ENCODE data around the gene PLXDC2.

PLXDC2 gene

GRCh38 chr10:20118119-20118518 is 301.9 kb downstream of the PLXDC2 start:
- no peak for DNase-seq (ENCODE audit: insufficient read length)
- TF ChIP-seq POLR2A (IDR thresholded peaks at IDR 0.05; ENCODE audit: low read depth, low read length) (no peak), POLR2AphosphoS5 (IDR thresholded peaks at IDR 0.05; ENCODE audit: low read depth, low read length) (no peak), TAF1 (IDR thresholded peaks at IDR 0.05; ENCODE audit: borderline replicate concordance, low read depth, low read length) (no peak)
- FAIRE-seq: no peak

DNA sequence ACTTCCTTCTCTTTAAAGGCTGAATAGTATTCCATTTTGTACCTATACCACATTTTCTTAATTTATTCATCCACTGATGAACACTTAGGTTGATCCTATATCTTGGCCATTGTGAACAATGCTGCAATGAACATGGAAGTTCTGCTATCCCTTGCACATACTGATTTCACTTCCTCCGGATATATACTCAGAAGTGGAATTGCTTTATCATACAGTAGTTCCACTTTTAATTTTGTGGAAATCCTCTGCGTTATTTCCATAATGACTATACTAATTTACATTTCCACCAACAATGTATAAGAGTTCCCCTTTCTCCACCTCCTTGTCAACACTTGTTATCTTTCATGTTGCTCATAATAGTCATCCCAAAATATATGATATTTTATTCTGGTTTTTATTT is 312.6 kb downstream of the PLXDC2 start:
- TF ChIP-seq TAF1 (IDR thresholded peaks at IDR 0.05; ENCODE audit: borderline replicate concordance, low read depth, low read length): no peak
- TF ChIP-seq POLR2A (IDR thresholded peaks at IDR 0.05; ENCODE audit: low read depth, low read length): no peak
- TF ChIP-seq POLR2AphosphoS5 (IDR thresholded peaks at IDR 0.05; ENCODE audit: low read depth, low read length): no peak
- DNase-seq (ENCODE audit: insufficient read length) (no peak), FAIRE-seq (no peak)

DNA sequence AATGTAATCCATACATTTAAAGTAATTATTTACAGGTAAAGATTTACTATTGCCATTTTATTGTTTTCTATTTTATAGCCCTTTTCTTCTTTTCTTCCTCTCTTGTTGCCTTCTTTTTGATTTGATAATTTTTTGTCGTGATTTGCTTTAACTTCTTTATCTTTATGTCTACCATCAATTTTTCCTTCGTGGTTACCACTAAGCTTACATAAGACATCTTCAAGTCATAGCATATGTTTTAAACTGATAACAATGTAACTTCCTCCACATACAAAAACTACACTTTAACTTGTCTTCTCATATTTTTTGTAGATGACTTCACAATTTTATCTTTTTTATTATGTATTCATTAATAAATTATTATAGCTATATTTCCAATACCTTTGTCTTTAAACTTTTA is 316.6 kb downstream of the PLXDC2 start:
- TF ChIP-seq POLR2AphosphoS5 (IDR thresholded peaks at IDR 0.05; ENCODE audit: low read depth, low read length) (no peak), POLR2A (IDR thresholded peaks at IDR 0.05; ENCODE audit: low read depth, low read length) (no peak), TAF1 (IDR thresholded peaks at IDR 0.05; ENCODE audit: borderline replicate concordance, low read depth, low read length) (no peak)
- FAIRE-seq (no peak), DNase-seq (ENCODE audit: insufficient read length) (no peak)

DNA sequence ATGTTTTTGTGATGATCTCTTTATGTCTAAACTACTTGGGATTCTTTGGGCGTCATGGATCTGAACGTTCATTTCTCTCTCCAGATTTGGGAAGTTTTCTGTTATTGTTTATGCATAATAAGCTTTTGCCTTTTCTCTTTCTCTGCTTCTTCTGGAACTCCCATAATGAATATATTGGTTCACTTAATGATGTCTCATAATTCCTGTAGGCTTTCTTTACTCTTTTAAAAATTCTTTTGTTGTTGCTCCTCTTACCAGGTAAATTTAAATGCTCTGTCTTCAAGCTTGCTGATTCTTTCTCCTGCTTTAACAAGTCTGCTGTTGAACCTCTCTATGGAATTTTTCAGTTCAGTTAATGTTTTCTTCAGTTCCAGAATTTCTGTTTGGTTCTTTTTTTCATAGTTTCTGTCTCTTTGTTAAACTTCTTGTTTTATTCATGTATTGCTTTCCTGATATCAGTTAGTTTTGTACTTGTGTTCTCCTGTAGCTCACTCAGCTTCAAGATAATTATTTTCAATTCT is 317.5 kb downstream of the PLXDC2 start:
- DNase-seq (ENCODE audit: insufficient read length): no peak
- no peak for FAIRE-seq
- TF ChIP-seq TAF1 (IDR thresholded peaks at IDR 0.05; ENCODE audit: borderline replicate concordance, low read depth, low read length) (no peak), POLR2AphosphoS5 (IDR thresholded peaks at IDR 0.05; ENCODE audit: low read depth, low read length) (no peak), POLR2A (IDR thresholded peaks at IDR 0.05; ENCODE audit: low read depth, low read length) (no peak)

GRCh38 chr10:20142311-20142710 is 326.1 kb downstream of the PLXDC2 start:
- DNase-seq (ENCODE audit: insufficient read length) (no peak), FAIRE-seq (no peak)
- no peak for TF ChIP-seq POLR2AphosphoS5 (IDR thresholded peaks at IDR 0.05; ENCODE audit: low read depth, low read length)
- TF ChIP-seq TAF1 (IDR thresholded peaks at IDR 0.05; ENCODE audit: borderline replicate concordance, low read depth, low read length): no peak
- no peak for TF ChIP-seq POLR2A (IDR thresholded peaks at IDR 0.05; ENCODE audit: low read depth, low read length)

DNA sequence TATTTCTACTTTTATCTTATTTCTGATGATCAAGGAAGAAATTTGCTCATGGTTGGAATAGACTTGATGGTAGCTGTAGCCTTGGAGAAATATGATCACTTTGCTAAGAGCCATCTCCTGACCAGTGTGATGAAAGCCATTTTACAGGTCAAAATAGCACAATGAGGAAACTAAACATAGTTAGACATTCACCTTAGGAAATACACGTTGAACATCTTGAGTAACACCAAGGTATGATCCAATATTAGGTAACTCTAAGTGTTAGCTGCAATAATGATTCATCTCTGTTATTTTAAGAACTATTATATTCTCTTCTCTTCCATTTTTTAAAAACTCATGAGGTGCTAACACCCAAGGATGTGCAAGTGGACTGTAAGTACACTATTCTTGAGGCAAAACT is 328.0 kb downstream of the PLXDC2 start:
- FAIRE-seq: no peak
- TF ChIP-seq TAF1 (IDR thresholded peaks at IDR 0.05; ENCODE audit: borderline replicate concordance, low read depth, low read length): no peak
- TF ChIP-seq POLR2A (IDR thresholded peaks at IDR 0.05; ENCODE audit: low read depth, low read length): no peak
- no peak for TF ChIP-seq POLR2AphosphoS5 (IDR thresholded peaks at IDR 0.05; ENCODE audit: low read depth, low read length)
- no peak for DNase-seq (ENCODE audit: insufficient read length)

GRCh38 chr10:20146004-20146403 is 329.8 kb downstream of the PLXDC2 start:
- no peak for FAIRE-seq
- no peak for DNase-seq (ENCODE audit: insufficient read length)
- TF ChIP-seq POLR2AphosphoS5 (IDR thresholded peaks at IDR 0.05; ENCODE audit: low read depth, low read length) (no peak), TAF1 (IDR thresholded peaks at IDR 0.05; ENCODE audit: borderline replicate concordance, low read depth, low read length) (no peak), POLR2A (IDR thresholded peaks at IDR 0.05; ENCODE audit: low read depth, low read length) (no peak)

DNA sequence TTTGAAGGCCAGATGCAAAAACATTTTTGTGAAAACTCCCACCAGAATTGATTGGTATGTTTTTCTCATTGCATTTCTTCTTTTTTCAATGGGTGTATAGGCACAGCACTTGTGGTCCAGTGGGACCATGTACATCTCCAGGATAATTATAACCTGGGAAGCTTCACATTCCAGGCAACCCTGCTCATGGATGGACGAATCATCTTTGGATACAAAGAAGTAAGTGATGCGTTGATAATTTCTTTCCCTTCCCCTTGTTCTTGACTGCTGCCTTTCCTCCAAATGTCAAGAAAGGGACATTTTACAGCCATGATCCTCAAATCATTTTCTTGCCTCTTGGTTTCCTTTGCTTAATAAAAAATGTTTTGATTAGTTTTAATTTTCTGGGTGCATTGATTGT is 331.5 kb downstream of the PLXDC2 start:
- FAIRE-seq: no peak
- no peak for TF ChIP-seq TAF1 (IDR thresholded peaks at IDR 0.05; ENCODE audit: borderline replicate concordance, low read depth, low read length)
- no peak for TF ChIP-seq POLR2A (IDR thresholded peaks at IDR 0.05; ENCODE audit: low read depth, low read length)
- no peak for TF ChIP-seq POLR2AphosphoS5 (IDR thresholded peaks at IDR 0.05; ENCODE audit: low read depth, low read length)

GRCh38 chr10:20156511-20156910 is 340.3 kb downstream of the PLXDC2 start:
- FAIRE-seq (no peak), DNase-seq (ENCODE audit: insufficient read length) (no peak)
- TF ChIP-seq POLR2AphosphoS5 (IDR thresholded peaks at IDR 0.05; ENCODE audit: low read depth, low read length): no peak
- no peak for TF ChIP-seq POLR2A (IDR thresholded peaks at IDR 0.05; ENCODE audit: low read depth, low read length)
- TF ChIP-seq TAF1 (IDR thresholded peaks at IDR 0.05; ENCODE audit: borderline replicate concordance, low read depth, low read length): no peak

More for the DNA sequence above, 331.5 kb downstream of the PLXDC2 start:
- no peak for DNase-seq (ENCODE audit: insufficient read length)

- DNase-seq (ENCODE audit: insufficient read length) (no peak), FAIRE-seq (no peak)
- TF ChIP-seq POLR2A (IDR thresholded peaks at IDR 0.05; ENCODE audit: low read depth, low read length): no peak
Measured at GRCh38 chr10:20157314-20157713, 341.1 kb downstream of the PLXDC2 start.

DNA sequence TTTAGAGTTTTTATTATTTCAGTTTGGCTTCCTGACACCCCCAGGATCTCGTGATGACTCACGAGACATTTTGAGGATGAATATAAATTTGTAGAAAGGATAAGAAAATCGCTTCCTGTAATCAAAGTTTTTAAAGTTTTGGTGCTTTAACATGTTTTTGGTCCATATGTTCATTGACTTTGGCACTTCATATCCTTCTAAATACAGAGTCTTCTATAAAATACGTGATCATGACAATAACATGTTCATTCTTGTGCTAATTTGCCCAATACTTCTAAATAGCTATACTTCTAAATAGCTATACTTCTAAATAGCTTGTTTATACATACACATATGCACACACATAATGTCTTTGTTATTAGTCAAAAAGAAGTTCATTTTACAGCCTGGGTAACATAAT is 341.9 kb downstream of the PLXDC2 start:
- no peak for FAIRE-seq
- no peak for DNase-seq (ENCODE audit: insufficient read length)
- no peak for TF ChIP-seq POLR2AphosphoS5 (IDR thresholded peaks at IDR 0.05; ENCODE audit: low read depth, low read length)

DNA sequence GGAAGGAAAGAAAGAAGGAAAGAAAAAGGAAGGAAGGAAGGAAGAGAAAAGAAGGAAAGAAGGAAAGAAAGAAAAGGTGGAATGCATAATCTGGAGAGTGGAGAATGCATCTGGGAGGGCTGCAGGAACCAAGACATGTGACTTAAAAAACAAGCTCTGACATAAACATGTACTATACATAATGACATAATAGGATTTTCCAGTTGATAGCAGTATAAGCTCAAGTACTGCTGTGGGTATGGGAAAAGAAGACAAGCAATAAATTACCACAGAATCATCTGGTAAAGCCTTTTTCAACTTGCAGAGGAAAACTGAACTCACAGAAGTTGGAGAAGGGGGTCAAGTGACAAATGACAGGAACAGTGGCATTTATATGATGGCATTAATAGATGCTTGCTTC is 345.9 kb downstream of the PLXDC2 start:
- FAIRE-seq (no peak), DNase-seq (ENCODE audit: insufficient read length) (no peak)
- TF ChIP-seq POLR2AphosphoS5 (IDR thresholded peaks at IDR 0.05; ENCODE audit: low read depth, low read length) (no peak), TAF1 (IDR thresholded peaks at IDR 0.05; ENCODE audit: borderline replicate concordance, low read depth, low read length) (no peak), POLR2A (IDR thresholded peaks at IDR 0.05; ENCODE audit: low read depth, low read length) (no peak)

DNA sequence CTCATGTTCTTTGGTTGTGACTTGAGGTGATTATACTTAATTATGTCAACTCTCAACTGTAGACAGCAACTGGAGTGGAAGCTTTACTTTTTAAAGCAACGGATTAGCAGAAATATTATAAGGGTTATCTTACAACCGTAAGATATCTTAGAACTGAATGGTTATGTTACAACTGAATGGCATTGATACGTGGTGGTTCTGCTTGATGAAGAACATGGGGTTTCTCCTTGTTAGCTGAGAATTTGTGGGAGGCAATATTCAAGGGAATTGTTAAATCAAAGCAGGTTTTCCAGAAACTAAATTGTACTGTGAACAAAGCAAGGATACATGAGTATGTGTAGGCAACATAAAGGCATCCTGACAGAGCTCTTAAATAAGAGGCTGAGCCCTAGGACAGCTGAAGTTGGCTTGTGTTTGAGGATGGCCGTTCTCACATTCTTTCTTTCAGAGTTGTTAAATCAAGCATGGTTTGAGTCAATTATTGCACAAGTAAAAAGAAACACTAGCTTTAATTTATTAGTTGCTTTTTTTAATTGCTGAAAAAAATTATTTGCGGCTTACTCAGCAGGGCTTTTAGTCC is 350.0 kb downstream of the PLXDC2 start:
- FAIRE-seq (no peak), DNase-seq (ENCODE audit: insufficient read length) (no peak)
- TF ChIP-seq TAF1 (IDR thresholded peaks at IDR 0.05; ENCODE audit: borderline replicate concordance, low read depth, low read length) (no peak), POLR2A (IDR thresholded peaks at IDR 0.05; ENCODE audit: low read depth, low read length) (no peak), POLR2AphosphoS5 (IDR thresholded peaks at IDR 0.05; ENCODE audit: low read depth, low read length) (no peak)

Measured in GM12892 (cell line).